NK-92 (cell line): ENCODE results near the gene PLB1.

Experiments used
- DNase-seq: peaks from one replicate; lab custom pipeline; 2025; ENCODE audit not compliant: unreplicated experiment; lab: John Stamatoyannopoulos, UW

PLB1 gene

DNA sequence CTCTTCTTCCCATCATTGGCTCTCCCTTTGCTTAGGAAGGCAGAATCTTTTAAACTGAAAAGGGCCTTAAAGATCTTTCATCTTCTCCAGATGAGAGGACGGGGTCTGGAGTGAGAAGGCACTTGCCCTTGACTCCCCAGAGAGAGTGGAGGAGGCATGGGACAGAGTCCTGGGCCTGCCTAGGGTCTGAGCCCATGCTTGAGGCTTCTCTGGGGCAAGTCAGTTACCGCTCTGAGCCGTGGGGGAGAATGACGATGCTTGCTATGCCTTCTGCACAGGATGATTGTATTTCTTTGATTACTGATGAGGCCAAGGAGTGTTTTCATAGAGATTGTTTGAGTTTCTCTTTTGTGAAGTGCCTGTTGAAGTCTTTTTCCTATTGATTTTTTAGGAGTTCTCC is 921 bp downstream of the PLB1 start:
- DNase-seq: no peak

DNA sequence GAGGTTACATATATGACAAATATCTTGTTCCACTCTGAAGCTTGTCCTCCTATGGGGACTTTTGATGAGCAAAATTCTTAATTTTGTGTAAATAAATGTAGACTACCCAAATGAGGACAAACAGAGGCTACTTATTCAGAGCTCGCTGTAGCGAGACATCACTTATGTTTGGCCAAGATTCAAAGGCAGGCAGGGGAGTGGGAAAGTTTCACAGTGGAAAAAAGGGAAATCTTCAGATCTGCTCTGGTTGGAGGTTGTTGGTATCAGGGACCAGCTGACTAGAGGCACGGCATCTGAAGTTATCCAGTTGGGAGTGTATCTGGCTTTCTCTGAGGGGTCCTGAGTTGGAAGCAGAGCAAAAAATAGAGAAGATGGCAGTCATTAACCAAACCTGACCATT is 1.3 kb downstream of the PLB1 start:
- DNase-seq: no peak

DNA sequence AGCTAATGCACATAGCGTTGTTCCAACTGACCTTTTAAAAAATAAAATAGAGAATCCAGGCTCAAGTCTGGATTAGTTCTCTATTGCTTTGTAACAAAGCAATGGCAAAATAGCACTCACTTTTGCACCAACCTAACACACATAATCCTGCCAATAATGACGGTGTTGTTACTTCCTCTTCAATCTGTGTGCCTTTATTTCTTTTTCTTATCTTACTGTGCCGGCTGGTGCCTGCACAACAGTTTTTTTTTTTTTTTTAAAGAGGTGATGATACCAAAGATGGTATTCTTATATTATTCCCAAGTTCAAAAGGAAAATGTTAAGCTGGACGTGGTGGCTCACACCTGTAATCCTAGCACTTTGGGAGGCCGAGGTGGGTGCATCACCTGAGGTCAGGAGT is 3.4 kb downstream of the PLB1 start:
- DNase-seq: no peak

DNA sequence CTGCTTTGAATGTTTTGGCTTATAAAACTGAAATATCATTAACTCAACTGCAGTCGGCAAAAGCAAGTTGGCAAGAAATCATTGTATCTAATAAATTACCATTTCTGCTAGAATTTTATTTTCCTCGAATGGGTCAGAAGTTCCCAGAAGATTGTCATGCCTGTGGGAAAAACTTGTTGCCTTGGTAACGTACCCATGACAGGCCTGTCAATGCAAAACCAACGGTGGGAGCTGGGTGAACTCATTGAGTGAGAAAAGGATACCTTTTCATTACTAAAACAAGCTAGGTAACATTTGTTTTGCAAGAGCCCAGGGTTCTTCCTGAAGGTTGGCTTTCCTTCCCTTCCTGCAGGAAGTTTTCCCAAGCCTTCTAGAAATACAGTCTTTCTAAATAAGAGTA is 9.5 kb downstream of the PLB1 start:
- DNase-seq: no peak

DNA sequence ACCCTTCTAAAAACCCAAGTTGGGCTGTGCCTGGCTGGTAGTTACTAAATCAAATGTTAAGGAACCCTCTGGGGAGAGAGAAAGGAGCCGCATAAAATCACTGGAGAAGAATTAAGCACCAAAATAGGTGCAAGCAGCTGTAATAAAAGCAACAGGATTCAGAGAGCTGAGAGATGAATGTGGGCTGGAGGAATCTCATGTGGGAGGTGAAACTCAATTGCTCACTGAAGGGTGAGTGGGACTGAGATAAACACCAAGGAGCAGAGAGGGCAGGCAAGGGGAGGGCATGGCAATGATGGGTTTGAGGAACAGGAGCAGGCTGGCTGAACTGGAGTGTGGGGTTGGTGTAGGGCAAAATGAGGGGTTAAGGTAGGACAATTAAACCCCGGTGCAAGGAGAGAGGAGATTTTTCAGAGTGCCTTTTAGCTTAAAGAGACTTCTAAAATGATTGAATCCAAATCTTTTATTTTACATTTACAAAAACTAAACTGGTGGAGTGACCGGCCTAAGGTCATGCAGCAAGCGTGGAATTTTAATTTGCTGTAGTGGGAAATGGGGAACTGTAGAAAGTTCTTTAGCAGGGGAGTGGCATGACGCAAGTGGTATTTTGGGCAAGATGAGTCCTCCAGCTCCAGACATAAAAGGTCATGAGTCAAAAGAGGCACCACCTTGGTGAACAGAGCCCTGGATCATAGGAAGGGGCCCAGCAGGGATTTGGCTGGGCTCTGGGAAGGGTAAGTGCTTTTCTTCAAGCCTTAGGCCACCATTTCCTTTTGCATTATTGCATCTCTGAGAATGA is 10.5 kb downstream of the PLB1 start:
- no peak for DNase-seq

DNA sequence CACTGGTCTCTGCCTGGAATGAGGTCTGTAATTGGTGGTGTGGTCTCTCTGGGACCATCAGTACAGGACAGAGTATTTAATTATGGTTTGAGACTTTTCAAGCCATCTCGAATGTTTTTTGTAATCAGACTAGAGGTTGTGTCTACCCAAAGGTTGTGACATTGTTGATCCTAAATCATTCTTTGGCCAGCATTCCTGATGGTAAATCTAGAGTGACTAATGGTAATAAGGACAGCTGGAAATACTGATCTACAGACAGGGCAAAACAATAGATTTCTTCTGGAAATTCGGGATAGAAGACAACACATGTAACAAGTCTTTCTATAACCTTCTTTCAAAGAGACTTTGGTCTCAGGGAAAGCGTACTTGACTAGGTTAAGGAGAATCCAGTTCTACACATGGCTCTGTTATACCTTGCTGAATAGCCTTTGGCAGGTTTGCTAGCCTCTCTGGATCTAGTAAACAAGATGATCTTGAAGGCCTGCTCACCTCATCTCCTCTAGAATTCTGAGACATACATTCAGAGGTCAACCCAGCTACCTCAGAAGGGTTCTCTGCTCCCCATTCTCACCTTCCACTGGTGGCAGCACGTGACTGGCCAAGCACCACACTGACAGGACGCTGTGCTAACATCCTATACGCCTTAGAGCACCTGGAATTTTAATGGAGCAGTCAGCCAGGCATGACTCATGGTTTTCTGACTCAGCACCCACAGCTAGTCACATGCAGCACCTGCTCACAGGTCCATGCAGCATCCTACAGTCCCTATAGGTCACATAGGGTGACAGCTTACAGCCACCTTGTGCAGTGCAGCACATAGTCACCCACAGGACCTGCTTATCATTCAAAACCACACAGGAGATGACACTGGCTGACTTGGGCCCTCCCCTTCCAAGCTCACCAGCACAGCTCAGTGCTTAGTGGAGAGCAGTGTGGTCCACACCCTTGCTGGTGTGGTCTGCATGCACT is 12.2 kb downstream of the PLB1 start:
- DNase-seq: no peak

DNA sequence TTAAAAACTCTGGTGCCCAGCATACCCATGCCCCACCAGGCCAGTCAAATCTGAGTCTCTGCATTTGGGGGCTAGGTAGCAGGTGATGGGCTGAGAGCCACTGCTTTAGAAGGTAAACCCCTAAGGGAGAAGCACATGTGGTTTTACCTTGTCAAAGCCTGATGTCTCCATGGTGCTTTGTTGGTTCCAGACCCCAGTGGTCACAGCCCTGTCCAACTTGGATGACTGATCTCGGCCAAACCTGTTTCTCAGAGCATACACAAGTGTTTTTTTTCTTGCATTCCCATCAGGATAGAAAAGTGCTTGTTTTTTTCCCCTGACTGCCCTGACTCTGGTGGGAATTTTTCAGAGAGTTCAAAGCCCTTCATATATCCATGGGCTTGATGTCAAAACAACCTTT is 13.5 kb downstream of the PLB1 start:
- no peak for DNase-seq

DNA sequence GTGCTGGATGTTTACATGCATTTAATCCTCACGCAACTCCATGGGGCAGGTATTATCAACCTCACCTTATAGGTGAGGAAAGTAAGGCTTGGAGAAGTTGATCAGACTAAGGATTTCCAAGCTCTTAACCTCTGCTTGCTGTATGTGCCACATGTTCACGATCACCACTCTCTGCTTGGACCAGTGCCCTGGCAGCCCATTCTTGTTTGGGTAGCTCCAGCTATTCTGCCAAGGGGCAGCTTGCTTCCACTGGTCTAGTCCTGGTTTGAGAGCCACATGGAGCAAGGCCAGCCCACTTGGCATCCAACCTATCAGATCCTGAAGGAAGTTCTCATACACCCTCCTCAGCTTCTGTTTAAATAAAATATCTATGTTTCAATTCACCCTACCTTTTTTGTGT is 14.3 kb downstream of the PLB1 start:
- no peak for DNase-seq

DNA sequence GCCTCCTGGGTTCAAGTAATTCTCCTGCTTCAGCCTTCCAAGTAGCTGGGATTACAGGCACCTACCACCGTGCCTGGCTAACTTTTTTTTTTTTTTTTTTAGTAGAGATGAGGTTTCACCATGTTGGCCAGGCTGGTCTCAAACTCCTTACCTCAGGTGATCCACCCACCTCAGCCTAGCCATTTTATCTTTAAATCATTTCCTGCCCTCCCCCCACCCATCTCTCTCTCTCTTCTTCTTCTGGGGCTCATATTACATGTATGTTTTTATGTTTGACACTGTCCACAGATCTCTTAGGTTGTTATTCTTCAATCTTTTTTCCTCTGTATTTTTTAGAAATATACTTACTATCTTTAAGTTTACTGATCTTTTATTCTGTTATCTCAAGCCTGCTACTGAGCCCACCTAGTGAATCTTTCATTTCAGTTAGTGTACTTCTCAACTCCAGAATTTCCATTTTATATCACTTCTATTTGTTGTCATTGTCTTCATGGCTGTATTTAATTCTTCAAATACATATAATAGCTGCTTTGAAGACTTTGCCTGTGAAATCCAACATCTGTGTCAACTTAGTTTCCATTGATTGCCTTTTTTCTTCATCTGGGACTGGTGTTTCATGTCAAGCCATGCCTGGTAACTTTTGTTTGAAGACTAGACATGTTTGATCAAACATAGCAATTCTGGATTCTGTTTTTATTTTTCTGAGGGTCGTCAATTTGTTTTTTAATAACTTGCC is 16.2 kb downstream of the PLB1 start:
- no peak for DNase-seq

DNA sequence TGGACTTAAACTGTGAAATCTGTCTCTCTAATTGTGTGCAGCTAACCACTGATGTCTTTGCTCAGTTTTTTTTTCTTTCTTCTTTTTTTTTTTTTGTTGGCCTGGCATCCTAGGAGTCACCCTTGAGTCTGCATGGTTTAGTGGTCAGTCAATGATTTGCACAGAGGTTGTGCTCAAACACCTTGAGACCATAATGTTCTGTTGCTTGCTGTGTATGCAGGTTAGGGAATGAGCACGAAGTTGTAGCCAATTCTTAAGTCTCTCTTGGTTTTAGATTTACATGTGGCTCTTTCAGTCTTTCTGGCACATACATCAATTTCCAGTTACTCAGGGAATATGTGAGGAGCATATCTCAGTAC is 16.7 kb downstream of the PLB1 start:
- DNase-seq: no peak

DNA sequence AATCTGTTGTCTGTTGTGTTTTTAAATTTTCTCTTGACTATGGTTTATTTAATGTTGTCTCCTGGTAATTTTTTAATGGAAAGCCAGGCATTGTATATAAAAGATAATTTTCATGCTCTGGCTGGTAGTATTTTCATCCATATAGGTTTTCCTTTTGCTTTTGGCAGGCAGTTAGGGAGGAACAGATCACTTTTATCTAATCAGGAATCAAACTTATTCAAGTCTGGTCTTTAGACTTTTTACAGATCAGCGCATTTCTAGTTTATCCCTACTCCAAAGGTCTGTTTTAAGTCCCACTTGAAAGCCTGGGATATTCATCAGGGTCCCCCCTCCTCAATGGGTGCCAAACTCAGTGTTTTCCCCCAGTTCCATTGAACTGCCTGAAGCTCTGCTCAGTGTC is 17.2 kb downstream of the PLB1 start:
- DNase-seq: no peak

DNA sequence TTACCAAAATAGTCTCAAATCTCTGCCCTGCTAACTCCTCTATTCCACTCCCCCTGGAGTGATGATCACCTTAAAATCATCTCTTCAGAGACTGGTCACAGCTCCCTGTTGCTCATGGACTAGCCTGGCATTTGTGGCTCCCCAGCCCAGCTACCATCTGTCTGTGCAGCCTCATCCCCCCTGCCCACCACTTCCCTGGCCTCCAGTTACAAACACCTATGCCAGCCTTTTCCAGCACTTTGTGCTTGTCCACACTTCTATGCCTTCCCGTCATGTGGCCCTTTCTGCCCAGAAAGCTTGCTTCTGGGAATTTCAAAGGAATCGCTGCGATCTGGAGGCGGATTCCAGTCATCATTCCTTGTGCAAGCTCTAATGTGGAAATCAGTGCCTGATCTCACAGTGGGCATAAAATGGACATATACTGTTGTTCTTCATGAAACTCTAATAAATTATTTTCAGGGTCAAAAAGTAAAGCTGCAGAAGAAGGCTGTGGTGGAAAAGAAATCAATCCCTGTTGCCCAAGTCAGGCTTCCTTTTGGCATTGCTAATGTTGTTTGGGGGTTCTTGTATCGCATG is 19.4 kb downstream of the PLB1 start:
- DNase-seq: no peak

DNA sequence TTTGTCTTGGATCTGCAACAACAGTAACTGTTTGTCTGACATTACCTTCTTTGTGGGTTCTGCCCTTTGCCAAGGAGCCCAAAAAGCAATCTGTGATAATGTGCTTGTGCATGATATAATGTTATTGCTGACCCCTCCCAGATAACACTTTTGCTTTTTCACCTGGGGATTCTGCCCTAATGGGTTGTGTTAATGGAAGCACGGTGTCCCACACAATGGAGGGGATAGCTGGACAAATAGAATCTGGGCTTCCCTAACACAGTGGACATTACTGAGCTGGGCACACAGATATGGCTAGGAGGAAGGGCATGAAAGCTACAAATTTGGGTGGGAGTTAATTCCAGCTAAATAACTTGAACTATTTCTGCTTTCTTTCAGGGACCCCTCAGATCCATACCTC is 20.6 kb downstream of the PLB1 start:
- no peak for DNase-seq

DNA sequence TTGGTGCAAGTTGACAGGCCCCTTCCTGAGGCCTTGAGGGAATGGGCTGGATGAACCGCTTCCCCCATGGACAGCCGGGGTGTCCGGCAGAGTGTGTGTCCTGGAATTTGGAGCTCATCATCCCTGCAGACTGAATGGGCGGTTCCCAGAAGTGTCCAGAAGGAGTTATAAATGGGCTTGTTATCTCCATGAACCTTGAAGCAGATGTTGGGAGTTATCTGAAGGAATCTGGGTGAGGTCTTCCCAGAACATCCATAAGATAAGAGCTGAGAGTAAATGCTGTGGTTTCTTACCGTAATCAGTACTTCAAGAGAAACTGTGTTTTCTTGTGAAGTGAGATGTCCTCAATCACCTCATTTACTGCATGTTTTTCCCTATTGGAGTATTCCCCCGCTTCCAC is 21.1 kb downstream of the PLB1 start:
- DNase-seq: no peak

DNA sequence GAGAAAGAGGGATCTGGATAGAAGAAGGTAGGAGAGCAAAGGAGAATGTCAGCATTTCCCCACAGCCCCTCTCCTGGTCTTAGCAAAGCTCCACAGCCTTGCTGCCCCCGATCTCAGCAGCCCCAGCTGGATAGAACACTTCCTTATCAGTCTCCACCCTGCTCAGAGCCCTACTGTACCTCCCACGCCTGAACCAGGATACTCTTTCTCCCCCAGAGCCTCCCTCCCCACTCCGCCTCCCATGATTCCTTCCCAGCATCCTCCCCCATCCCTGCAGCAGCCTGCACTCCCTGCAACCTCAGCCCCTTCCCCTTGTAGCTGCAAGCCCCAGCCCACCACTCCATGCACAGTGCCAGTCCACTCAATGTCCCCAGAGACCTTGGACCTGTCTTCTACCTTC is 25.8 kb downstream of the PLB1 start:
- DNase-seq: no peak

DNA sequence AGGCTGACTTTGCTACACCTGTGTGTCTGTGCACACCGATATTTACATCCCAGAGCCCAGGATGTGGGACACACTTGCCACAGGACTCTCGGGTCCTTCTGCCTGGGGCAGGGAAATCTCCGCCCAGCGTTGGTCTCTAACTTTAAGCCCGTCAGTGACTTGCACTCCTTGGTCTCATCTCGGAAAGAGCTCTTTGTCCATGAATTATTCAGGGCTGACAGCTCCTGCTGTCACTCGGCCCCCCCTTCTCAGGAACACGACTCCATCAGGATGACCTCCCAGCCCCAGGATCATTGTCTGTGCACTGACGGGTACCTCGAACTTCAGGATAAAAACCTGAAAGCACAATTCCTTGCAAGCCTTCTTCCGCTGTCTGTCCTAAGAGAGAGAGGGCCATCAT is 26.6 kb downstream of the PLB1 start:
- DNase-seq: no peak

DNA sequence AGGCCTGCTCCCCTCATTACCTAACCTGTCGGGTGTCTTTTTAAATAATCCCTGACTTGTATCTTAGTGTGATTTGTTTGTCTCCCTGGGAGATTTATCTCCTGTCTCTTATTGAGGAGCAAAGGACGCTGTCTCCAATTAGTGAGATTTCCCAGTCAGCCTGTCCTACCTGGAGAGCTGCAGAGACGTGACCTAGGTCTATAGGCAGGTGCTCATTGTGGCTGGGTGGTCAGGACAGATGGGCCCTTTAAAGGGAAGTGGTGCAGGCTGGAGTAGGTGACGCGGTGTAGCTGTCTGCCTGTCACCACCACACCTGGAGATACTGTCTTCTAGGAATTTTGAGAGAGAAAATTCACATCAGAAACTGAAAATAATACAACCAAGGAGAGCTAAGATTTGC is 28.0 kb downstream of the PLB1 start:
- DNase-seq: no peak

DNA sequence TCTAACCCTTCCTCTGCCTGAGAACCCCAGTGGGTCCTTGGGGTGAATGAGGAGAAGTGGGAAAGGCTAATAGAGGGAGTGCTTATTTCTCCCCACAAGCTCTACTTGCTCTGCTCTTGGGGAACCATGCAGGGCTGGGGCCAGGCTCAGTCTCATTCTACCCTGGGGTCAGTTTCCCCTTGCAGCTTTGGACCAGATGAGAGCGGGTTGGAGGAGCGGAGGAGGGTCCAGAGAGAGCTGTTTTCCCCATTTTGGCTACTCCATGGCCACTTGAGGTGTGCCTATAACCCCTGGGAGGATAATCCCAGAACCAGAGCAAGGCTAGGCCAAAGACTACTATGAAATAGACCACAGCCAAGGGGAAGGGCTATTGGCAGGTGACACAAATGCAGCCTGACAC is 29.6 kb downstream of the PLB1 start:
- no peak for DNase-seq

DNA sequence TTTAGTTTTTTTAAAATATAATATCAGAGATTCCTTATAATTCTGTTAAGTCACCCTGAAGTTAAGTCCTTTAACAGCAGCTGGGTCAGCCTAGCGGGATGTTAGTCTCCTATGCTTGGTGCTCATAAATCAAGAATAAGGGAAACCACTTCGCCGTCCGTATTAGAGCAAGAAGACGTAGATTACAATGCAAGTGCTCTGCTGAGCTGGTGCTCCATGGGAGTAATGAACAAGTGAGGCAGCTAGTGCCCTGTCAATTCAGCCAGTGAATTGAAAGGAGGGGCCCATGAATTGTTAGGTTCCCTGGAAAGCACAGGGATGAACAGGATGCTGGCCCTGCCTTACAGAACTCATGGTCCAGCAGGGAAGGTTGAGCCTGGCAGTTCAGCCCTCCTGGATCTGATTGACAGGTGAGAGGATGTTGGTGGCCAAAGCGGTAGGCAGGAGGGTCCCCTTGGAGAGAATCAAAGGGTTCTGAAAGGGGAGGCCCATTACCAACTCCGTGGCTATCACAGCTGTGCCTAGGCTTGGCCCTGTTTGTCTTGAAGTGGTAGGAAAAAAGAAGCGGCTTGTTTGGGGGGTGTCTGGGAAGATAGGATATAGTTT is 30.8 kb downstream of the PLB1 start:
- DNase-seq: no peak

DNA sequence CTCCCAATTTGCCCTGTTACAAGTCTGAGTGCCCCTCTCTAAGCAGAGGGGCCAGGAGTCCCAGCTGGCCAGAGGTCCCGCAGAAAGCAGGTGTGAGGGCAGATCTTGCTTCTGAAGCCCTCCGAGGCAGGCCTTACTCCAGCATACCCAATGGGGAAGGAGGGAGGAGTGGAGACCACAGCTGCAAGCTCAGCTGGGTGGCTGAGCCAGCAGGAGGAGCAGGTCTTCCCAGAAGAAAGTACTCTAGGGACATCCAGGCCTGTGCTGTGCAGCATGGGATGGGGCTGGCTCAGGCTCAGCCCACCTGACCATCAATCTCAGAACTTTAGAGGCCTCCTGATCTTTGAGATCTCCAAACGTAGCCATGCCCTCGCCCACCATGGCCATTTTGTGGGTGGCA is 31.3 kb downstream of the PLB1 start:
- DNase-seq: no peak

DNA sequence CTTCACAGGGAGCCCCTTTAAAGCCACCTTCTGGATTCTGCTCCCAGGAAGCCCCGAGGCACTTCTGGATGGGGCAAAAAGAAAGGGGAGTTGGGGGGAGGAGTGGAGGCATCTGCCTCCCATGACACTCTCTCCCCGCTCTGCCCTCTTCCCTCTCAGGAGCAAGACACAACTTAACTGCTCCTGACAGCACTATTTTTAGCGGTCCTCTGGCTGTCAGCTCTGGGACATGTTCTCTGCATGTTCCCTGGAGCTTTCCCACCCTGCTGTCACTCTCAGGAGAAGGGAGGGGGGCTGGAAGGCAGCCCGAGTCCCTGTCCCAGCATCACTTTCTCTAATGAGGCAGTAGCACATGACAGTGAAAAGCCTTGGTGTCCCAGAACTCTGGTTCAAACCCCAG is 32.3 kb downstream of the PLB1 start:
- DNase-seq: no peak
